Naive thymus-derived CD8-positive, alpha-beta T cell (primary cell): Measurements from ENCODE around the gene ACRV1. TPM values are rescaled to one million over a fixed set of nuclear protein-coding genes. Genes with fewer than 3 reads are reported as not detected.
A peak's percentile ranks its signal among the peaks of the same experiment; 100 is the strongest.

Experiments
- ATAC-seq, 2 donors: fragments of 150-1000 bp; cut with Tn5 transposase in 1 of 2; sonication (Bioruptor Pico), chemical (Tn5 transposase) in 1 of 2; 1 replicate in 1 of 2; 2 replicates in 1 of 2; pipeline ENCODE4 v1.10.0; 2021; ENCODE audit warnings: mild to moderate bottlenecking in 2 of 2, moderate library complexity in 2 of 2
- POLR2A ChIA-PET: fragments of 350-600 bp; sonication (Branson Sonifier 250); formaldehyde crosslinking; loops from one replicate; lab custom pipeline; 2021; ENCODE audit warnings: antibody characterized with exemption; lab: Charles Lee
- DNase-seq, 10 donors: peaks; one replicate each; pipeline versions ENCODE4 v3.0.0 to v3.0.0-alpha.2; 2020 to 2022
- H3K27ac Mint-ChIP-seq, 10 donors: one replicate each; pipeline ENCODE4 v1.8.0; 2020 to 2022; ENCODE audit warnings: mild to moderate bottlenecking in 10 of 10, mixed read lengths in 10 of 10, moderate library complexity in 4 of 10, inconsistent platforms in 1 of 10
- H3K27me3 Mint-ChIP-seq, 5 donors: one replicate each; pipeline ENCODE4 v1.8.0; 2021 to 2022; ENCODE audit warnings: mixed read lengths in 5 of 5
- H3K36me3 Mint-ChIP-seq, 3 donors: one replicate each; pipeline ENCODE4 v1.8.0; 2020 to 2022; ENCODE audit warnings: mixed read lengths in 3 of 3, mild to moderate bottlenecking in 2 of 3, inconsistent platforms in 1 of 3
- H3K4me1 Mint-ChIP-seq, 4 donors: one replicate each; pipeline ENCODE4 v1.8.0; 2021 to 2022; ENCODE audit warnings: mixed read lengths in 4 of 4
- H3K4me3 Mint-ChIP-seq, 10 donors: one replicate each; pipeline ENCODE4 v1.8.0; 2020 to 2022; ENCODE audit warnings: mild to moderate bottlenecking in 10 of 10, mixed read lengths in 10 of 10, moderate library complexity in 6 of 10, inconsistent platforms in 1 of 10
- H3K9me3 Mint-ChIP-seq, 9 donors: one replicate each; pipeline ENCODE4 v1.8.0; 2020 to 2022; ENCODE audit warnings: mixed read lengths in 9 of 9, mild to moderate bottlenecking in 3 of 9, inconsistent platforms in 1 of 9, moderate library complexity in 1 of 9
- polyA plus RNA-seq, 3 donors: library from polyadenylated mRNA; unstranded; fragments of 300-500 nt; fragmentation: Illumina TruSeq; gene quantifications; one replicate each; pipeline ENCODE4 v1.2.3, GENCODE V29; 2021
- total RNA-seq, 8 experiments: library from RNA in 2 of 8; stranded (reverse) in 2 of 8; gene quantifications; one replicate each; pipeline ENCODE4 v1.2.3 and lab custom pipeline; 2021 to 2026

ACRV1 gene
- total and polyA plus RNA-seq, 5 experiments from 2014 or later: not detected

DNA sequence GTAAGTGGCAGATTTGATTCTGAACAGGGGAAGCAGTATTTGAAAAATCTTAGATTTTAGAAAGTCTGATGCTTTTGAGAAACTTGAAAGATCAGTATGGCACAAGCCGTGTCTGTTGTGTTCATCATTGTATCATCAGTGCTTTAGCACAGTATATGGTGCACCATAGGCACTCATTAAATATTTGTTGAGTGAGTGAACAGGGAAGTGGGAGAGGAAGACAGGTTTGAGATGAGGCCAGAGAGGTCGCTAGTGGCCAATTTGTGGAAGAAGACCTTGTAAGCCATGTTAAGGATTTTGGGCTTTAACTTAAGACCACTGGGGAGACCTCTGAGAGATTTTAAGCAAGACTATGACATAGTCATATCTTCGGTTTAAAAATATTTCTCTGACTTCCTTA, 42.8 kb downstream of the ACRV1 start:
- H3K4me3 Mint-ChIP-seq: no peak overlapping the region
- POLR2A ChIA-PET: no interaction called here
- ATAC-seq: no peak
- H3K4me1 Mint-ChIP-seq: no peaks in the 10 kb centered on the region
- no peaks in the 10 kb centered on the region for H3K9me3 Mint-ChIP-seq
- H3K36me3 Mint-ChIP-seq: no peaks in the 10 kb centered on the region
- no peak overlapping the region for H3K27ac Mint-ChIP-seq
- no peaks in the 10 kb centered on the region for H3K27me3 Mint-ChIP-seq
- DNase-seq: no peak

DNA sequence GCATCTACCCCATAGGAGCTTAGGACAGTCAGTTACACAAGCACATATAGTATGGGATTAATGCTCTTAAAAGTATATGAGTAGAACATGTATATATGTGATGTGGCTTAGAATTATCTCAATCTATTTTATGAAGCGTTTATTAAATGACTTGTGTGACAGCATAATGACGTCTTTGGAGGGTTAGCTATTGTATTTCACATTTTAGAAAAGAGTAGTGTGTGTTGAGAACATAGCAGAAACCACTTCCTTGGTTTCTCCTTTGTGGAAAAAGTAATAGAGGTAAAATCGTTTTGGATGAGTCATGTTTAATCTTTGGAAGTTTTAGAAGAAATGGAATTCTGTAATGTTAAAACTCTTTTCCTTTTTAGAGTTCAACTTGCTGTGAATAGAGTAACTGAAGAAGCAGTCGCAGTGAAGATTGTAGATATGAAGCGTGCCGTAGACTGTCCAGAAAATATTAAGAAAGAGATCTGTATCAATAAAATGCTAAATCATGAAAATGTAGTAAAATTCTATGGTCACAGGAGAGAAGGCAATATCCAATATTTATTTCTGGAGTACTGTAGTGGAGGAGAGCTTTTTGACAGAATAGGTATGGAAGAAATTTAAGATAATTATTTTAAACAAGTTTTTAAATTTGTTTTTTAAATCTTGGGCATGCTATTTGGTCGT, 53.3 kb downstream of the ACRV1 start:
- Mint-ChIP-seq H3K9me3 (no peaks in the 10 kb centered on the region), H3K27ac (peak overlapping the region in 3 of 10 donors; percentile 9 to 34 (median 33)), H3K36me3 (peaks cover 0 to 1% (median 0%) of the 10 kb centered on the region in 3 donors), H3K4me3 (peak overlapping the region in 9 of 10 donors; percentile 22 to 98 (median 96)), H3K27me3 (peaks cover 0 to 4% (median 0%) of the 10 kb centered on the region in 5 donors), H3K4me1 (peaks cover 8 to 21% (median 18%) of the 10 kb centered on the region in 4 donors)
- DNase-seq (no peak), ATAC-seq (no peak)
- POLR2A ChIA-PET: interaction anchor here (2.5 kb wide), 1 partner anchor 35 kb away, joined by 32 read pairs; the partner anchor contains the start of gene STT3A

DNA sequence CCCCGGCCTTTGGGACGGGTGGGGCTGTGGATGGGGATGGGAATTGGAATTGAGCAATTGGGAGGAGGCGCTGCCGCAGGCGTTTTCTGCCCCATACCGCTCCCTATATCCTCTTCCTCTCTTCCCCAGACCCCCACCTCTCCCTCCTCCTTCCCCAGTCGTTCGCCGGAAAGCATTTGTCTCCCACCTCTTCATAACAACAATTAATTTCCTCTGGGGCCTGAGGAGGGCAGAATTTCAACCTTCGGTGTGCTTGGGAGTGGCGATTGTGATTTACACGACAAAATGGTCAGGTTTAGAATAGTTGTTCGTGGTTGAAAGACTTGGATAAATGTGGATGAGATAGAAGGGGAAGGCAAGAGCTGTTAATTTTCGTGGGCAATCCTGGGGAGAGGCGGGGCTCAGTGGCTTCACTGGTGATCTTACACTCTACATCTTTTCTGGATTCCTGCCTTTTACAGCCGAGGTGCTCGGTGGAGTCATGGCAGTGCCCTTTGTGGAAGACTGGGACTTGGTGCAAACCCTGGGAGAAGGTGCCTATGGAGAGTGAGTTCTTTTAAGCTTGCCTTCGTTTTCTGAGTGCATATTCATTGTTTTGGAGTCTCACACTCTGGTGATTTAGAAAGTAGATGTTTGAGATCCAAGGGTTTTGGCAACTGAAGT, 54.2 kb downstream of the ACRV1 start:
- H3K36me3 Mint-ChIP-seq: peaks cover 0 to 7% (median 5%) of the 10 kb centered on the region in 3 donors
- peak overlapping the region; percentile 92 to 100 (median 96) for H3K4me3 Mint-ChIP-seq
- peaks cover 8 to 21% (median 18%) of the 10 kb centered on the region in 4 donors for H3K4me1 Mint-ChIP-seq
- no peaks in the 10 kb centered on the region for H3K9me3 Mint-ChIP-seq
- POLR2A ChIA-PET: interaction anchor here (1.6 to 2.5 kb wide), 2 partner anchors 34 to 56 kb away, joined by 12 to 32 read pairs; partner anchors contain the start of genes EI24 and STT3A
- peaks cover 0 to 4% (median 0%) of the 10 kb centered on the region in 5 donors for H3K27me3 Mint-ChIP-seq
- peak overlapping the region; percentile 56 to 98 (median 96) for H3K27ac Mint-ChIP-seq
- ATAC-seq: peak; percentile 28 to 38
- peak in 8 of 10 donors; percentile 6 to 67 (median 22) for DNase-seq

DNA sequence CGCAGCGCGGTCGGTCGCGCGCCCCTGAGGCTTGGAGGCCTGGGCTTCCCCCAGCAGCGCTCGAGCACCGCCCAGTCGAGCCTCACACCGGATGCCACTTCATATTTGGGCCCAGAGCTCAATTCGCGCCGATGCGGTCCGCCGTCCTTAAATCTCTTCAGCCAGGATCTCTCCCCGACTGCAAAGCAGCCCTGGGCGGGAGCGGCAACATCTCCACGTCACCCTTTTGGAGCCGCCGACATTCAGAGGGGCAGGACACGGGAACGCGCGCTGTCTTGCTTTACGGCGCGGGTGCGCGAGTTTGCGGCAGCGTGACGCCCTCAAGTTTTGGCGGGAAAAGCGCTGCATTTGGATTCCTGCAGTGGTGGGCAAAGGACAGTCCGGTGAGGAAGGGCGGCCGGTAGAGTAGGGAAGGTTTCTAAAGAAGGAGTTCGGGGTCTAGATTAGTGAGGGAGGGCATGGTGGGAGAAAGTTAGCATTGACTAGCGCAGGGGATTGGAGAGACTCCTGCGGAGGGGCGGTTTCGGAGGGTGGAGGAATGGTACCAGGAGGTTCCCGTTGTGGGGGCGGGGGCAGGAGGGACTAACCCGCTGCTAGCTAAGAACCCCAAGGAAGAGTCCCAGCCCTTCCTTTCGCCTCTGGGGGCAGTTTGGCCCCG, 54.9 kb downstream of the ACRV1 start:
- peaks cover 8 to 21% (median 18%) of the 10 kb centered on the region in 4 donors for H3K4me1 Mint-ChIP-seq
- ATAC-seq: peak; percentile 93 to 96
- POLR2A ChIA-PET: interaction anchor here (1.0 to 2.5 kb wide), 6 partner anchors 33 to 682 kb away, joined by 3 to 32 read pairs (median 6); partner anchors contain the start of genes EI24, FOXRED1, HYLS1 and SRPRA
- peak; percentile 62 to 89 (median 78) for DNase-seq
- peaks cover 0 to 4% (median 0%) of the 10 kb centered on the region in 5 donors for H3K27me3 Mint-ChIP-seq
- peak overlapping the region; percentile 92 to 100 (median 96) for H3K4me3 Mint-ChIP-seq
- peak overlapping the region; percentile 84 to 99 (median 98) for H3K27ac Mint-ChIP-seq
- H3K9me3 Mint-ChIP-seq: no peaks in the 10 kb centered on the region
- peaks cover 0 to 14% (median 5%) of the 10 kb centered on the region in 3 donors for H3K36me3 Mint-ChIP-seq

DNA sequence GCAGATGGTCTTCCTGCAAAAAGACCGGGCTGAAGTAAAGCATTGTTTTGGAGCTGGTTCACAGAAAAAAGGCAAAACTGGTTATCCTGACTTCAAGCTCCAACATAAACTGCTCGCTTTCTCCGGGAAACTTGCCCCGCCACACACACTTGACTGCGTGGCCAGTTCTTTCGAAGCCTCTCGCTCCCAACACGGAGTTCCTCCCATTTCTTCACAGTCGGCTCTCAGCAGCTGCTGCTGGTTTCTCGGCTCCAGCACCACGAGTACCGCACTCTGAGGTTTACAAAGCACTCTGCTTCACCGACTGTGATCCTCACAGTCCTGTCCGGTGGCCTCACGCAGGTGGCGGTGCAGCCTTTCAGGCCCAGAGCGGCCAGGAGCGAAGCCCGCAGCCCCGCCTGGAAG, 55.4 kb downstream of the ACRV1 start:
- H3K27me3 Mint-ChIP-seq: peaks cover 0 to 4% (median 0%) of the 10 kb centered on the region in 5 donors
- H3K4me3 Mint-ChIP-seq: peak overlapping the region; percentile 92 to 100 (median 96)
- DNase-seq: no peak
- POLR2A ChIA-PET: interaction anchor here (1.0 to 2.5 kb wide), 6 partner anchors 32 to 682 kb away, joined by 3 to 32 read pairs (median 6); partner anchors contain the start of genes EI24, FOXRED1, HYLS1 and SRPRA
- H3K36me3 Mint-ChIP-seq: peaks cover 0 to 19% (median 5%) of the 10 kb centered on the region in 3 donors
- no peaks in the 10 kb centered on the region for H3K9me3 Mint-ChIP-seq
- ATAC-seq: no peak
- peaks cover 8 to 21% (median 18%) of the 10 kb centered on the region in 4 donors for H3K4me1 Mint-ChIP-seq
- H3K27ac Mint-ChIP-seq: peak overlapping the region; percentile 84 to 99 (median 98)

DNA sequence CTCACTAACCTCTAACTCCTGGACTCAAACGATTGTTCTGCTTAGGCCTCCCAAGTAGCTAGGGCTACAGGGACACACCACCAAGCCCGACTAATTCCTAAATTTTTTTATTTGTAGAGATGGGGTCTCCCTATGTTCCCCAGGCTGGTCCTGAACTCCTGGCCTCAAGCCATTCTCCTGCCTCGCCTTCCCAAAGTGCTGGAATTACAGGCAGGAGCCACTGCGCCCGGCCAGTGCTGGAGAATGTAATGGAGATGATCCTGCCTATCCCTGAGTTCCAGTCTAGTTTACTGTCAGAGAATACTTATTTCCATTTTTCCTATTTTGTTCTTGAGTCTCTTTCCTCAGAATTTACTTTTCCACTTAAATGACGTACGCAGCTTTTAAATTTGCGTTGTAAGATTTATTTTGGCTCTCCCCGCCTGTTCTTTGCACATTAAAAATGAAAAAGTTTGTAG, 55.9 kb downstream of the ACRV1 start, which contains the start of gene CHEK1:
Gene CHEK1, plus strand, starts transcription at position 408 of the 458 bp plus-strand sequence. CDS start 1,606 bp downstream, outside the sequence.
- POLR2A ChIA-PET: interaction anchor here (1.2 to 2.5 kb wide), 5 partner anchors 32 to 644 kb away, joined by 4 to 32 read pairs (median 6); partner anchors contain the start of genes EI24, FOXRED1, HYLS1 and SRPRA
- no peak for DNase-seq
- Mint-ChIP-seq H3K9me3 (no peaks in the 10 kb centered on the region), H3K4me3 (peak within 1 kb of the TSS; percentile 92 to 100 (median 96)), H3K4me1 (peaks cover 8 to 21% (median 18%) of the 10 kb centered on the region in 4 donors), H3K27ac (peak within 1 kb of the TSS; percentile 84 to 99 (median 98)), H3K36me3 (peaks cover 0 to 24% (median 7%) of the 10 kb centered on the region in 3 donors), H3K27me3 (peaks cover 0 to 4% (median 0%) of the 10 kb centered on the region in 5 donors)
- ATAC-seq: no peak

DNA sequence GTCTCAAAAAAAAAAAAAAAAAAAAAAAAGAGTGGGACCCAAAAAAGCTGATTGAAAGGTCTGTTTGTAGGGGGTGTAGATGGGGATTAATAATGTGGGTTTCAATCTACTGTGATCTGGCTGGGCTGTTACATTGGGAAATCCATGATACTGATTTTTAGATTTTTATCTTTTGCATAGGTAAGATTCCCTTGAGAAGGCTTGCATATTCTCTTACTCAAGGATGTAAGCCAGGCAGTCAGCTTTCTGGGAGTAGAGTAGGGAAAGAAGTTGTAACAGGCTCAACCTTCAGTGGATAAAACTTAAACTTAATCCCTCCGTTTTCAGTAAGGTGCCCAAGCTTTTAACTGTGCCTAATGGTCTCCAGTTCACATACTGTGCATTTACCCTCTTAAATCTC, 57.6 kb downstream of the ACRV1 start:
- Mint-ChIP-seq H3K36me3 (peaks cover 0 to 41% (median 13%) of the 10 kb centered on the region in 3 donors), H3K27me3 (peaks cover 0 to 4% (median 0%) of the 10 kb centered on the region in 5 donors), H3K9me3 (no peaks in the 10 kb centered on the region), H3K27ac (peak overlapping the region in 5 of 10 donors; percentile 16 to 51 (median 21)), H3K4me3 (no peak overlapping the region), H3K4me1 (peaks cover 8 to 21% (median 18%) of the 10 kb centered on the region in 4 donors)
- ATAC-seq (no peak), DNase-seq (no peak)
- POLR2A ChIA-PET: interaction anchor here (0.6 to 1.4 kb wide), 3 partner anchors 9 to 265 kb away, joined by 3 to 6 read pairs (median 3); partner anchors contain the start of genes HYLS1 and STT3A

DNA sequence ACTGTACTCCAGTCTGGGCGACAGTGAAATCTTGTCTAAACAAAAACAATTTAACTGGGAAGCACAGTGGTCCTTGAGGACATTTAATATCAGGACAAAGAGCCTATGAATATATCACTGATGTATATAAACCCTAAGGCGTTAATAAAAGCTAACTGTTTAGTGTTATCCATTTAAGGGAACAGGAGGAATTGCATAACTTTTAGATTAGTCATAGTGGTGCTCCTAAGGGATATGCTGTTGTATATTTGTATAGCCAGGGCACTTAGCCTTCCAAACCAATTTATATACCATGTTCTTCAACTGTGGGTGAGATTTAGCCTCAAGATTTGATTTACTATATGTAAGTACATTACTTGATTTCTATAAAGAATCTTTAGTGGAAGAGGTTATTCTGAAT, 58.7 kb downstream of the ACRV1 start:
- POLR2A ChIA-PET: interaction anchor here (0.5 to 1.7 kb wide), 2 partner anchors 30 to 662 kb away, joined by 5 read pairs; partner anchors contain the start of gene STT3A
- no peaks in the 10 kb centered on the region for H3K9me3 Mint-ChIP-seq

More for the DNA sequence above, 58.7 kb downstream of the ACRV1 start:
- peaks cover 0 to 50% (median 13%) of the 10 kb centered on the region in 3 donors for H3K36me3 Mint-ChIP-seq
- H3K27me3 Mint-ChIP-seq: peaks cover 0 to 4% (median 0%) of the 10 kb centered on the region in 5 donors
- peak overlapping the region in 1 of 10 donors; percentile 46 for H3K27ac Mint-ChIP-seq
- H3K4me3 Mint-ChIP-seq: no peak overlapping the region
- ATAC-seq: no peak
- peaks cover 8 to 21% (median 17%) of the 10 kb centered on the region in 4 donors for H3K4me1 Mint-ChIP-seq
- no peak for DNase-seq

Other genes starting within 250 kb of the ACRV1 start
- gene FEZ1, start 184.6 kb downstream of the ACRV1 start, total RNA-seq: not detected
- 10 to 100 TPM in 1 of 3 donors, 1 to 10 TPM in 2; 1.1 to 11.6 (median 1.7) TPM for gene FEZ1, start 184.6 kb downstream of the ACRV1 start, polyA plus RNA-seq
- gene EI24, start 111.4 kb downstream of the ACRV1 start, total RNA-seq: 10 to 100 TPM; 34.6 to 39.4 TPM
- 10 to 100 TPM; 56.0 to 84.4 (median 74.0) TPM for gene EI24, start 111.4 kb downstream of the ACRV1 start, polyA plus RNA-seq
- 10 to 100 TPM; 57.0 to 64.5 TPM for gene STT3A, start 88.0 kb downstream of the ACRV1 start, total RNA-seq
- 10 to 100 TPM; 36.8 to 53.4 (median 40.1) TPM for gene STT3A, start 88.0 kb downstream of the ACRV1 start, polyA plus RNA-seq
- 1 to 10 TPM; 2.0 to 2.1 TPM for gene CHEK1, start 55.7 kb downstream of the ACRV1 start, total RNA-seq
- gene CHEK1, start 55.7 kb downstream of the ACRV1 start, polyA plus RNA-seq: 1 to 10 TPM; 1.0 to 2.1 (median 1.3) TPM
- not detected for gene PATE1, start 65.4 kb upstream of the ACRV1 start, total RNA-seq
- gene PATE1, start 65.4 kb upstream of the ACRV1 start, polyA plus RNA-seq: not detected
- not detected for gene PATE2, start 98.0 kb upstream of the ACRV1 start, total RNA-seq
- gene PATE2, start 98.0 kb upstream of the ACRV1 start, polyA plus RNA-seq: not detected
- not detected for gene PATE3, start 107.3 kb upstream of the ACRV1 start, total RNA-seq
- not detected for gene PATE3, start 107.3 kb upstream of the ACRV1 start, polyA plus RNA-seq
- not detected for gene PATE4, start 152.5 kb upstream of the ACRV1 start, total RNA-seq
- not detected for gene PATE4, start 152.5 kb upstream of the ACRV1 start, polyA plus RNA-seq
- gene HYLS1, start 206.8 kb upstream of the ACRV1 start, total RNA-seq: 1 to 10 TPM; 4.8 to 5.1 TPM
- gene HYLS1, start 206.8 kb upstream of the ACRV1 start, polyA plus RNA-seq: 1 to 10 TPM; 4.1 to 7.5 (median 4.4) TPM
- gene PUS3, start 222.4 kb upstream of the ACRV1 start, total RNA-seq: 1 to 10 TPM; 8.2 to 8.4 TPM
- 10 to 100 TPM in 1 of 3 donors, 1 to 10 TPM in 2; 9.5 to 16.7 (median 9.8) TPM for gene PUS3, start 222.4 kb upstream of the ACRV1 start, polyA plus RNA-seq
- gene DDX25, start 223.7 kb upstream of the ACRV1 start, total RNA-seq: under 1 TPM in 1 of 2 experiments, not detected in 1; 0.52 TPM
- gene DDX25, start 223.7 kb upstream of the ACRV1 start, polyA plus RNA-seq: under 1 TPM in 1 of 3 donors, not detected in 2; 0.89 TPM